ENCODE measurements around the gene INHA.

The INHA gene

DNA sequence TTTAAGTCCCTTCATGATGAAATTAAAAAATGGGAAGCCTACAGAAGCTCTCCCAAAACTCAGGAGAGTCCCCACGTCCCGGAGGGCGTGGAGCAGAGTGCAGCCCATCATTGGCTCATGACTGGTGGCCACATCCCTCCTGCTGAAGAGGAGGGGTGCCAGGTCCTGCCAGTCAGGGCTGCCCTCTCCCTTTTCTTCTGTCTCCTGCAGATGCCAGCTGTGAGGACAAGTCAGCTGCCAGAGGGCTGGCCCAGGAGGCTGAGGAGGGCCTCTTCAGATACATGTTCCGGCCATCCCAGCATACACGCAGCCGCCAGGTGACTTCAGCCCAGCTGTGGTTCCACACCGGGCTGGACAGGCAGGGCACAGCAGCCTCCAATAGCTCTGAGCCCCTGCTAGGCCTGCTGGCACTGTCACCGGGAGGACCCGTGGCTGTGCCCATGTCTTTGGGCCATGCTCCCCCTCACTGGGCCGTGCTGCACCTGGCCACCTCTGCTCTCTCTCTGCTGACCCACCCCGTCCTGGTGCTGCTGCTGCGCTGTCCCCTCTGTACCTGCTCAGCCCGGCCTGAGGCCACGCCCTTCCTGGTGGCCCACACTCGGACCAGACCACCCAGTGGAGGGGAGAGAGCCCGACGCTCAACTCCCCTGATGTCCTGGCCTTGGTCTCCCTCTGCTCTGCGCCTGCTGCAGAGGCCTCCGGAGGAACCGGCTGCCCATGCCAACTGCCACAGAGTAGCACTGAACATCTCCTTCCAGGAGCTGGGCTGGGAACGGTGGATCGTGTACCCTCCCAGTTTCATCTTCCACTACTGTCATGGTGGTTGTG lies 2.6 kb downstream of the INHA start:
- DNase-seq (ENCODE audit: low read depth, low spot score), result no peak

DNA sequence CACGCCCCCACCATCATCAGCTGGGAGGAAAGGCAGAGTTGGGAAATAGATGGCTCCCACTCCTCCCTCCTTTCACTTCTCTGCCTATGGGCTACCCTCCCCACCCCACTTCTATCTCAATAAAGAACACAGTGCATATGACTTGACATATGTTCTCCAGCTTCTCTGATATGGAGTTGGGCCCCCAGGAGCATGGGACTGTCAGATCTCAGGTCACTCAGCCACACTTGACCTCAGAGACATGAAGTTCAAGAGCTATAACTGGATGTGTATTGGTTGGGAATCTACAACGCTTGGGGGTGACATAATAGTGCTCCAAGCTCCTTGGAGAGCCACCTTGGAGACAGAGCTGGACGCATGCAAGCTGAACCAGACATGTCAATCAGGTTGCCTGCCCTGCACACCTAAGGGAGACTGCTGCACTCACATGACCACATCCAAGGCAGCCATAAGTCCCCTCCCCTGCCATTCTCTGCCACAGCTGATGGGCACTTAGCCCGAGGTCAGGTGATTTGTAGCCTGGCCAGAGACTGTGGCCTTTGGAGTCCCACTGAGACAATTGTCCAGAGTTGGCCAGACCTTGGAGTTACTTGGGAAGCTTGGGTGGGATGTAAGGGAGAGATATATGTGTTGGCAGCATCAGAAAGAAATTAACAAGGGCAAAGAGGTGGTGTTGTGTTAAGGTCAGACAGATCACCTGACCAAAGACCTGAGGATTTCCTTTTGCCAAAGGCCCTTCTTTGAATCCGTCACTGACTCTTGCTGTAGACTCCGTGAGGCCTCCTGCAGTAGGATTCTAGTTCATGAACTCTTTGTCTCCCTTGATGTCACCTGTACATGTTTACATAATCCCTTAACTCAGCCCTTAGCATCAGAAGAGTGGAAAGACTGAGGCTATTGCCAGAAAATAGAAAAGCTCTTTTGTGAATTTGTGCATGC lies 3.7 kb downstream of the INHA start:
- DNase-seq (ENCODE audit: low read depth, low spot score), result no peak

DNA sequence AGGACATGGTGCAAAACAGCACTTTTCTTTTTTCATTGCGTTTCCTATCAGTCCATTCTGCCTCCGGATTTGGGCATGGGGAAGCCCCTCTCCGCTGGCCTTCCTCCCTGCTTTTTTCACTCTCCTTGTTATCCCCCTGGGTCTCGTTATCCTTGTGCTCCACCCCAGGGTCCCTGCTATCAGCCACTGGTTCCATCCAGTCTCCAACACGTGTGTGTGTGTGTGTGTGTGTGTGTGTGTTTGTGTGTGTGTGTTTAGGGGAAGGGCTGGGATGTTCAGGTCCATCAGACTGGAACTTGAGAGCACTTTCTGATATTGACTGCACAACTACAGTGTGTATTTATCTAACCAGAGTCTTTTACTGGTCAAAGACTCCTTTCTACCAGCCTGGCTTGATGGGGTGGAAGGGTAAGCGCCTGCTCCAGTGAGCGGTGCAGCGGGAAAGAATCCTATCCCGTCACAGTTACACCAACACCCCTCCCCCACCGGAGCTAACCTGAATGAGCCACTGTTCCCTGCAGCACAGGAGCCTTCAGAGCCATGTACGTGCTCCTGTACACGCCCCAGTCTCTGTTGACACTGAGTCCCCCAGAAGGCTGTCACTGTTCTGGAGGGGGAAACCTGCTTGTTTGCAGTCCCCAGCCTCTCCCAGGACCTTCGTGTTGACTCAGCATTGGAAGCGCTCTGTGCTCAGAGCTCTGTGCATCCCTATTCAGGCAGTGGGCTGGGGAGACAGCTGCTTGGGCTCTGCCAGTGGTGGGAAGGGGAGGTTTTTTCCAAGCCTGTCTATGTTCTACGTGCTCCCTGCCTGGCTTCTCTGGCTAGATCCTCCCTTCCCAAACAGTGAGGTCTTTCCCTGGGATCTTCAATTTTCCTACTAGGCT lies 4.6 kb downstream of the INHA start:
- no peak for DNase-seq (ENCODE audit: low read depth, low spot score)

DNA sequence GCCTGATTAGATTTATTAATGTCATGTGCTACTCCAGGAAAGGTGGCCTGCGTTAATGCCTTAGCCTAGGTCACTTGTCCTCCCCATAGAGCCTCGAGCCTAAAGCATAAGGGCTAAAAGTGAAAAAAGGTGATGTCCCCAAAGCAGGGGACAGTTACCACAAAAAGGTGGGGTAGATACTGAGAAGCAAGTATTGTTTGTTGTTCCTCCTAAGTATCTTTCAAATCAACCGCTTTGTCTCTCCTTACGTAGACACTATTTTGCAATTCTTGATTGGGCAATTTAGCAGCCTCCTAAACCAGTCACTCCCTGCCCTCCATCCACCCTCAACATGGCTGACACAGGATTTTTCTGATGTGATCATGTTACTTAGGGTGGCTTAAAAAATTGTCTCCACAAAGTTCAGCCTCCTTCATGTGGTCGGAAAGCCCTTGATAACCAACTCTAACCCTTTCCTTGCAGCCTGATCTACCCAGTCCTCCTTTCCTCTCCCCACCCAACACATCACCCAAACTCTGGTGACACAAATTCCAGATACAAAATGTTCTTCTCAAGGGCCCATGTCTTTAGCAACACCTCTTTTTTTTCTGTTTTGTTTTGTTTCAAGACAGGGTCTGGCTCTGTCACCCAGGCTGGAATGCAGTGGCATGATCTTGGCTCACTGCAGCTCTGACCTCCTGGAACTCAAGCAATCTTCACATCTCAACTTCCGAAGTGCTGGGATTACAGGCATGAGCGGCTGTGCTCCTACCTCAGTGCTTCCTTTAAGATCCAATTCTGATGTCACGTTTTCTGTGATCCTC lies 6.9 kb downstream of the INHA start:
- no peak for DNase-seq (ENCODE audit: low read depth, low spot score)

DNA sequence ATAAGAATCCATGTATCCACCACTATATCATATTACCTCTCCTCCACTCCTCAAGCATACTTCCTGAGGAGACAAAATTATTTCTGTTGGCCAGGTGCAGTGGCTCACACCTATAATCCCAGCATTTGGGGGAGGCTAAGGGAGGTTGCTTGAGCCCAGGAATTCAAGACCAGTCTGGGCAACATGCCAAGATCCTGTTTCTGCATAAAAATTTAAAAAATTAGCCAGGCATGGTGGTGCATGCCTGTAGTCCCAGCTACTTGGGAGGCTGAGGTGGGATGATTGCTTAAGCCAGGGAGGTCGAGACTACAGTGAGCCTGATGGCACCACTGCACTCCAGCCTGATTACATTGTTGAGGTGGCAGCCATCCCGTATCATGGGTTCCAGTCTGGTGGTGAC lies 9.2 kb downstream of the INHA start:
- DNase-seq (ENCODE audit: low read depth, low spot score), result no peak

DNA sequence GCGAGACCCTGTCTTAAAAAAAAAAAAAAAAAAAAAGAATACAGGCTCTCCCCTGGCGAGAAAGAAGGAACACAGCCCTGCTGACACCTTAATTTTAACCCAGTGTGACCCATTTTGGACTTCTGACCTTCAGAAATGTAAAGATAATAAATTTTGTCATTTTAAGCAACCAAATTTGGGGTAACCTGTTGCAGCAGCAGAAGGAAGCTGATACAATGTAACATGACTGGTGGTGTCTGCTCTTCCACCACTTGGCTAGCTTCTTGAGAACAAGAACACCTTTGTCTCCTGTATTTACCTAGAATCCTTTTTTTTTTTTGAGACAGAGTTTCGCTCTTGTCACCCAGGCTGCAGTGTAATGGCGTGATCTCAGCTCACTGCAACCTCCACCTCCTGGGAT lies 19.0 kb downstream of the INHA start:
- DNase-seq (ENCODE audit: low read depth, low spot score), result no peak

DNA sequence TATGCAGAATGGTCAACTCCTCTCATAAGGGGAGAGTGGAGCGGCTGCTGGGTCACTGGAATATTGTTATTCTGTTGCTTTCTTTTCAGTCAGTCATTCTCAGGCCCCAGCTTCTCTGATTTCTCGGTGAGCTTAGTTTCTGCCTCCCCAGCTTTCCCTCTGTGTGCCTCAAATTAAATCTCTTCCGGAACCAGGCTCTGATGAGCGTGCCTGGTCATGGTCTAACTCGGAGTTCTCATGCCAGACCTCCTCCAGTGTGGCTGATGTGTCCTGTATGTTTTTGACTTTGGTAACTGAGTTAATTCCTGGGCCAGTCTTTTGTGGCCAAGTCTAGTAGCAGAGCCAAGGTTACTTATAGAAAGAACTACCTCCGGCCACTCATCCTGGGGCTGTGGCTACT lies 20.6 kb downstream of the INHA start:
- no peak for DNase-seq (ENCODE audit: low read depth, low spot score)

DNA sequence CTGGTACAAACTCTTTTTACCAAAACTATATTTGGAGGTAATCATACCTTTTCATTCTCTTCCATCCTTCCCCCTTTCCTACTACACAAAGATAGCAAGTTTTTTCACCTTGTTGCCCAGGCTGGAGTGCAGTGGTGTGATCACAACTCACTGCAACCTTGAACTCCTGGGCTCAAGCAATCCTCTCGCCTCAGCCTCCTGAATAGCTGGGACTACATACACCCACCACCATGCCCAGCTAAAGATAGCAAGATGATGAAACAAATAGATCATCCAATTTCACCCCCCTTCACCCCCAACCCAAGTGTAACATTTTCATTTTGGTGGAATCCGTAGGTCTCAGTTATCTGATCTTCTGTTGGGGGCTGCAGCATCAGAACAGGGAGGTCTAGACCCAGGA lies 21.0 kb downstream of the INHA start:
- DNase-seq (ENCODE audit: low read depth, low spot score), result no peak

DNA sequence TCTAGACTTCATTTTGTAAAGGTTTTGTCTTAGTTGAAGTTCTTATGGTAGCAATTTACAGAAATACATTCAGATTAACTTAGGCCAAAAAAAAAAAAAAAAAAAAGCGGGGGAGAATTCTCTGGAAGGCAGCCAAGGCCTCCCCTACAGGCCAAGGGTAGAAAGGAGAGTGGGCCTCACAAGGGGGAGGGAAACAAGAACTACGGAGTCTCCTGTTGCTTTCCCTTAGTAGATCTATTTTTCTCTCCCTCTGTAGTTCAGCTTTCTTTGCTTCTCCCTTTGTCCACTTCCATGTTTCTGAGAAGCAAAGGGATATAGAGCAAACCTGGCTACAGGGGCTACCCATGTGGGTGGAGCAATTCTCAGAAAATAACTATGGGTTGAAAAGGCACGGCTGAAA lies 23.1 kb downstream of the INHA start:
- DNase-seq (ENCODE audit: low read depth, low spot score), result no peak

DNA sequence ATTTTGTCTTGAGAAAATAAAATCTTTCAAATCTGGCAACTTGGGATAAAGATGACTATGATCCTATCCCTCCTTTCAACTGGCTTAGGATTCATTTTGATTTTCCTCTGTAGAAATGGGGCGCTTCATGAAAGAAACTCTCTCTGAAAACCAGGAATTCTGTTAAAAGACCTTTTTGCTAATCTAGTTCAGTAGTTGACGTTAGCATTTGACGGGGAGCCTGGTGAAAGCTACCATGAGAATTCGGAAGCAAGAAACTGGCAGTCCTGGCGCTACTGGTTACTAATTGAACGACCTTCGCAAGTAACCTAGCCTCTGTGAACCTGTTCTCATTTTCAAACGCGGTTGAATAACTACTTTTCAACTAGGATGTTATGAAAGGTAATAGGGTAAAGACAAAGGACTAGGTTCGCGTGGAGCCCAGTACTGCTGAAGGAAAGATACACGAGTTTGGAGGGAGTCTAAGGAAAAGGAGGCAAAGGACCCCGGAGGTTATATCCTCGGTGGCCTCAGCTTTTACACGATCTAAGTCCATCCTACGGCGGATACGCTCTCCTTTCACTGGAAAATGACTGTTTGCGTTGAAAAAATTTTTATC lies 24.9 kb downstream of the INHA start:
- no peak for DNase-seq (ENCODE audit: low read depth, low spot score)

DNA sequence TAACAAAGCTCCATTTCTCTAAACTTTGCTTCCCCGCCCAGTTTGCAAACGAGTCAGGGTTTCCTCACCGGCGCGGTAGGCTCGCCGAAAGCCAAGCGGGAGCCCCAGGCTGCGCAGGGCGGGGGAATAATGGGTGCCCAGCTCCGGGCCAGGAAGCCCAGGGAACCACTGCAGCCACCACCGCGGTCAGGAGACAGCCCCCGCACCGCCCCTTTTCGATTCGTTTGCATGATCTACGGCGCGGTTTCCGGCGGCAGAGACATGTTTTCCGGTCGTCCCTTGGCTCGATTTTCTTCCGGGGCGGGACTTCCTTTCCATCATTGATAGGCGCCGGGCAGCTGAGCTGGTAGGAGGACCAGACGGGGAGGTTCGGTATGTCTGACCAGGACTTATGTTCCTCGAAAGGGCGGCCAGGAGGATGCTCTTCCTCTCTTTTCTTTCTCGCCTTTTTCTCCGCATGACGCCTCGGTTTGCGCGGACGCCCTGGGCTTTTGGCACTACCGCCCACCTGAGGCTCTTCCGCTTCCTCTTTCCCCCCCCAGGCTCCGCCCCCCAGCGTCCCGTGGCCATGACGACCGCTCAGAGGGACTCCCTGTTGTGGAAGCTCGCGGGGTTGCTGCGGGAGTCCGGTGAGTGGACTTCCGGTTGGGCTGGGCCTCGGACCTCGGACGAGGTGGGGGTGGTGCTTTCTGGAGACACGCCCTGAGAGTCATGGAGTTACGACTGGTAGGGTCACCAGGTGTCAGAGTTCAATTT lies 25.6 kb downstream of the INHA start, which contains the start of gene STK11IP:
Gene STK11IP, plus strand, starts transcription at position 306 of the 756 bp plus-strand sequence. Its CDS starts 263 bp downstream, at position 569.
- peak; percentile 84 for DNase-seq (ENCODE audit: low read depth, low spot score)

DNA sequence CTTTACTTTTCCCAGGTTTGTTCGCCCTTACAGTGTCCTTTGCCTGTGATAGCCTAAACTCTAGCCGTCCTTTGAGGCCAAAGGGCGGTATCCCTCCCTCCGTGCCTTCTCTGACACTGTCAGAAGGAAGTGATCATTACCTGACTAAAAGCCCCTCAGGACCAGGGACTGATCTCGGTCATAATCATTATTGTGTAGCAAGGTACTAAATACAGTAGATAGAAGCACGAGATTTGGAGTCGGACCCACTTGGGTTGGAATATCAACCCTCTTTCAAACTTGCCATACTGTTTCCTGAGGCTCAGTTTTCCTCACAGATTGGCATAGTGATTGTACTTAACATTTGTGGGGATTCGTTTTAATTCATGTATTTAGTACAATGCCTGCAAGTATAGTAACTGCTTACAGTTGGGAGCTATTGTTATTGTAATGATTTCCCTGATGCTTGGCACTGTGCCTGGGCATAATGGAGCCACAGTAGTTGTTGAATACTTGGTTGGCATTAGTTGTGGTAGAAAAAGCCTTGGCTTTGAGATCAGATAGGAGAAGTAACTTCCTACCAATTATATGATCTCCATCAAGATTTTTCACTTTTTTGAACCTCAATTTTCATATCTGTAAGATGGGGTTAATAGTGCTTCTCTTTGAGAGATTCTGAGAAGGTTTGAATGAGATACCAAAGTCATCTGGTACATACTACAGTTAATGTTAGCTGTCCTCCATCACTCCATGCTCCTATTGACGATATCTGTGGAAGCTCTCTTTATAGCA lies 26.4 kb downstream of the INHA start:
- no peak for DNase-seq (ENCODE audit: low read depth, low spot score)

DNA sequence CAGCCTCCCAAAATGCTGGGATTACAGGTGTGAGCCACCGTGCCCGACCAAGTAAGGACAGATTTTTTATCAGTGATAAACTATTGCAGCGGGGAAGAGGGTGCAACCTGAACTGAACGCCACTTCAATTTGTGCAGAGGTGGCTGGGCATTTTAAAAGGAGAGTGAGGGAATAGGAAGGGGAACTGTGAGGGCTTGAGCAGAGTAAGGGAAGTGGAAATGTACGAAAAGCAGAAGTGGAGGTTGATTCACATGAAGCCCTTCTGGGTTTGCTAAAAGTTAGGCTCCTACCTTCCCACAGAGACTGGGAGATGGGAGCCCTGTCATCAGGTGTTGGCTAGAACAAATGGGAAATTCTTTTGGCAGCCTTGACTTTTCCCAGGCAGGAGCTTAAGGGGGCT lies 31.7 kb downstream of the INHA start:
- no peak for DNase-seq (ENCODE audit: low read depth, low spot score)

DNA sequence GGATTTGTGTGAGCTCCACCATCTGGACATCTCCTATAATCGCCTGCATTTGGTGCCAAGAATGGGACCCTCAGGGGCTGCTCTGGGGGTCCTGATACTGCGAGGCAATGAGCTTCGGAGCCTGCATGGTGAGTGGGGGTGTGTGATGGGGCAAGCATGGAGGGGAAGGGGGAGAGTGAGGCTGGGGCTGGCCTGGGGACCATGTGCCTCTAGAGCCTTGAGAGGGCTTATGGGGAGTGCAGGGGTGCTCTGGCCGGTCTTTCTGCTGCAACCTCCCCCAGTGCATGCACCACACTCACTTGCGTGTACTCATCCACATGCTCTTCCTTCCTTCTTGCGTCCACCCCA lies 33.5 kb downstream of the INHA start:
- no peak for DNase-seq (ENCODE audit: low read depth, low spot score)

DNA sequence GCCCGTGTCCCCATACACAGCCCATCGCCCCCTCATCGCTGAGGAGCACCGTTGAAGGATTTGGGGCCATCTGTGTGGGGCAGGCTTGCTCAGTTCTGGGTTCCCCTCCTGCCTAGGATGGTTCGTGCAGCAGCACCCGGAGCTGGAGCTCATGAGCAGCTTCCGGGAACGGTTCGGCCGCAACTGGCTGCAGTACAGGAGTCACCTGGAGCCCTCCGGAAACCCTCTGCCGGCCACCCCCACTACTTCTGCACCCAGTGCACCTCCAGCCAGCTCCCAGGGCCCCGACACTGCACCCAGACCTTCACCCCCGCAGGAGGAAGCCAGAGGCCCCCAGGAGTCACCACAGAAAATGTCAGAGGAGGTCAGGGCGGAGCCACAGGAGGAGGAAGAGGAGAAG lies 35.8 kb downstream of the INHA start:
- no peak for DNase-seq (ENCODE audit: low read depth, low spot score)

DNA sequence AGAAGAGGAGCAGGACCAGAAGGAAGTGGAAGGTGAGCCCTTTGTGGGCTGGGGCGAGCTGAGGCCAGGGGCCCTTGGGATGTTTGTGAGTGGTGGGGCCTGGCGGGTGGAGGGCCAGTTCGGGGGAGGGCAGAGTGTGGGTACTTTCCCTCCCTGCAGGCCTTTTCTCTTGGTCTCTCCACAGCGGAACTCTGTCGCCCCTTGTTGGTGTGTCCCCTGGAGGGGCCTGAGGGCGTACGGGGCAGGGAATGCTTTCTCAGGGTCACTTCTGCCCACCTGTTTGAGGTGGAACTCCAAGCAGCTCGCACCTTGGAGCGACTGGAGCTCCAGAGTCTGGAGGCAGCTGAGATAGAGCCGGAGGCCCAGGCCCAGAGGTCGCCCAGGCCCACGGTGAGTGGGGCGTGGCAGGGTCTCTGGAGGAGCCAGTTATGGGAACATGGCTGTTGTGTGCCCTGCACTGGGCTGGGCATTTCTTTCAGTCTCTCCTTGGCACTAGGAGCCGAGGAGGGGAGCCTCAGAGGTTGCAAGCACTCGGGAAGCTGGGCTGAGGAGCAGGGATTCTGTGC lies 36.4 kb downstream of the INHA start:
- DNase-seq (ENCODE audit: low read depth, low spot score), result no peak

DNA sequence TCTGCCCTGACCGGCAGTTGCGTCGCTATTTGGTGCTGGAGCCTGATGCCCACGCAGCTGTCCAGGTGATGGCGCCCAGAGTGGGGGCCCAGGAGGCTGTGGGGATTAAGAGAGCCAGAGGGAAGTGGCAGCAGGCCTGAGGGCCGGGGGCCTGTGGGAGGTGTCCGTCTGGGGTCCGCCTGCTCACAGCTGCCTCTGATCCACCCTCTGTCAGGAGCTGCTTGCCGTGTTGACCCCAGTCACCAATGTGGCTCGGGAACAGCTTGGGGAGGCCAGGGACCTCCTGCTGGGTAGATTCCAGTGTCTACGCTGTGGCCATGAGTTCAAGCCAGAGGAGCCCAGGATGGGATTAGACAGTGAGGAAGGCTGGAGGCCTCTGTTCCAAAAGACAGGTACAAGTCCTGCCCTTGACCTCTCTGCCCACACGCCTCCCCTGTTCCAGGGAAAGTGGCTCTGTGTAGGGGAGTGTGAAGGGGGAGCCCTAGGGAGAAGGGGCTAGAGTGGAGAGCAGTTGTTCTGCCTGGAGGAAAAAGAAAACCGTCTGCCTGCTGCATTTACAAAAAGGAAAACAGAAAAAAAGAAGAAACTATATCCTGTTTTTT lies 37.1 kb downstream of the INHA start:
- no peak for DNase-seq (ENCODE audit: low read depth, low spot score)

DNA sequence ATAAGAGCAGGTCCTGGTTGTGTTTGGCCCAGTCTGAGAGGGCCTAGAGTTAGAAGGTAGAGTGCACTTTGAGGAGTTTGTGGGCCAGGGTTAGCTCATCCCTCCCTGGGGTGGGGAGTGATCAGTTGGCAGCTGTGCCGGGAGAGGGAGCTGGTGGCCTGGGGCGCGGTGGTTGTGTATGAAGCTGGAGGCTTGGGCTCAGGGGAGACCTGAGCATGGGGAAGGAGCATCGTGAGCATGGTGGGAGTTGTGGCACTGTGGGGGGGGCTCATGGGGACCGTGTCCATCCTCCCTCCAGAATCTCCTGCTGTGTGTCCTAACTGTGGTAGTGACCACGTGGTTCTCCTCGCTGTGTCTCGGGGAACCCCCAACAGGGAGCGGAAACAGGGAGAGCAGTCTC lies 39.2 kb downstream of the INHA start:
- DNase-seq (ENCODE audit: low read depth, low spot score), result no peak
